Occipital lobe (tissue), 2 donors: ENCODE data around the gene CDHR5. TPM values are rescaled to one million over a fixed set of nuclear protein-coding genes. Genes with fewer than 3 reads are reported as not detected.

Experiments
- DNase-seq: peaks from one replicate; lab custom pipeline; 2025; lab: John Stamatoyannopoulos, UW
- total RNA-seq: library from RNA; depleted of rRNA; stranded (reverse); fragments of >200 nt; gene quantifications from one replicate; pipeline ENCODE4 v1.2.3, GENCODE V29; 2014

The CDHR5 gene
- total RNA-seq, 1 donor from 2014 or later: not detected

- DNase-seq: no peak
Measured at GRCh38 chr11:623349-623869, 1.3 kb downstream of the CDHR5 start.

- DNase-seq: no peak
Measured at GRCh38 chr11:621838-622237, 2.9 kb downstream of the CDHR5 start.

- DNase-seq: no peak
Measured at GRCh38 chr11:620935-621814, 3.6 kb downstream of the CDHR5 start.

- no peak for DNase-seq
Measured at GRCh38 chr11:620201-620600, 4.6 kb downstream of the CDHR5 start.

GRCh38 chr11:619628-620050 lies 5.1 kb downstream of the CDHR5 start:
- no peak for DNase-seq

- DNase-seq: no peak
Measured at GRCh38 chr11:618856-619627, 5.7 kb downstream of the CDHR5 start.

- no peak for DNase-seq
Measured at GRCh38 chr11:617912-618682, 6.7 kb downstream of the CDHR5 start.

- no peak for DNase-seq
Measured at GRCh38 chr11:617199-617911, 7.4 kb downstream of the CDHR5 start.

GRCh38 chr11:616320-617198 lies 8.2 kb downstream of the CDHR5 start:
- DNase-seq: no peak

- peak; percentile 59 for DNase-seq
Measured at GRCh38 chr11:615504-616319, 9.0 kb downstream of the CDHR5 start, which contains the start of gene IRF7. Gene IRF7, minus strand, starts transcription at chr11:615950. Its CDS starts 586 bp downstream, at chr11:615364.

GRCh38 chr11:614623-615503 lies 9.9 kb downstream of the CDHR5 start:
- DNase-seq: no peak

- DNase-seq: no peak
Measured at GRCh38 chr11:614021-614622, 10.6 kb downstream of the CDHR5 start.

- no peak for DNase-seq
Measured at GRCh38 chr11:613369-613968, 11.3 kb downstream of the CDHR5 start.

- no peak for DNase-seq
Measured at GRCh38 chr11:612961-613300, 11.8 kb downstream of the CDHR5 start.

- no peak for DNase-seq
Measured at GRCh38 chr11:612201-612960, 12.4 kb downstream of the CDHR5 start.
